Stimulated activated CD4-positive, alpha-beta T cell treated with anti-CD3 and anti-CD28 coated beads, TNF-alpha, amount 100 ng/mL, for 24 hours (primary cell): Measurements from ENCODE around the gene RBM23.
"Not testable (repeated sequence)": the region's sequence is repeated elsewhere in the genome, so short reads cannot be mapped to it uniquely, and the experiment has no call there.

Source experiments
- DNase-seq, 3 experiments: peaks; one replicate each; pipeline ENCODE4 v3.0.0-alpha.2; 2020; ENCODE audit warnings: low read depth in 3 of 3

RBM23 gene

DNA sequence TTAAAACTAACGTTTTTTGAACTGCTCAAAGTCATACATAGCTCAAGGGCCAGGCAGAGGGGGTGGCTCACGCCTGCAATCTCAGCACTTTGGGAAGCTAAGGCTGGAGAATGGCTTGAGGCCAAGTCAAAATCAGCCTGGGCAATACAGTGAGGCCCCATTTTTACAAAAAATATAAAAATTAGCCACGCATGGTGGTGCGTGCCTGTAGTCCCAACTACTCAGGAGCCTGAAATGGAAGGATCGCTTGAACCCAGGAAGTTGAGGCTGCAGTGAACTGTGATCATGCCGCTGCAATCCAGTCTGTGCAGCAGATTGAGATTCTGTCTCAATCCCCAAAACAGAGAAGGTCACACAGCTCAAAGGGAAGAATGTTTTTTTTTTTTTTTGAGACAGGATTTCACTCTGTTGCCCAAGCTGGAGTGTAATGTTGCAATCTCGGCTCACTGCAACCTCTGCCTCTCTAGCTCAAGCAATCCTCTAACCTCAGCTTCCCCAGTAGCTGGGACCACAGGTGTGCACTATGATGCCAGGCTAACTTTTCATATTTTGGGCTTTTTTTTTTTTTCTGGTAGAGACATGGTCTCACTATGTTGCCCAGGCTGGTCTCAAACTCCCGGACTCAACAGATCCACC is 2.9 kb downstream of the RBM23 start:
- DNase-seq = no peak

DNA sequence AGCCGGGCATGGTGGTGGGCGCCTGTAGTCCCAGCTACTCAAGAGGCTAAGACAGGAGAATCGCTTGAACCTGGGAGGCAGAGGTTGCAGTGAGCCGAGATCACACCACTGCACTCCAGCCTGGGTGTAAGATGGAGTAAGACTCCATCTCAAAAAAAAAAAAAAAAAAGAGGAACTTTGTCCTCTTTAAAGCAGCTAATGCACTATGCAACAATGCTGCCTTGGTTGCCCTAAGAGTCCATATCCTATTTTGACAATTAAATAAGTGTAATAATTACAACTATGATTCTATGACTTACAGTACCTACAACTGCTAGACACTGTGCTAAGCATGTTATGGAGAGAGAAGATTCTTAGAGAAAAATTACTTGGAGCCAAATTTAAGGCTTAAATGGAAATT is 4.1 kb downstream of the RBM23 start:
- not testable (repeated sequence) for DNase-seq

DNA sequence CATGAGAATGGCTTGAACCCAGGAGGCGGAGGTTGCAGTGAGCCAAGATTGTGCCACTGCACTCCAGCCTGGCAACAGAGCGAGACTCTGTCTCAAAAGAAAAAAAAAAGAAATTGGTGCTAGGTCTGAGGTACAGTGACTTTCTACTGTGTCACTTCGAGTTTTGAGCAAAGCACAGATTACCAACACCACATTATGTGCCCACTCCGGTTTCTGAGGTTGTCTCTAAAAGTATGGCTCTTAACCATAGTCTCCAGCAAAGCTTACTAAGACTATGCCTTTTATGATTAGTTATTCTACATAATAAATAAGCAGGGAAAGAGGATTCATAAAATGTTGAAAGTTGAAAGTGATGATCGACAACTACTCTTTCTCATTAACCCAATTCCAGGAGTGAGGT is 8.0 kb downstream of the RBM23 start:
- no peak for DNase-seq

DNA sequence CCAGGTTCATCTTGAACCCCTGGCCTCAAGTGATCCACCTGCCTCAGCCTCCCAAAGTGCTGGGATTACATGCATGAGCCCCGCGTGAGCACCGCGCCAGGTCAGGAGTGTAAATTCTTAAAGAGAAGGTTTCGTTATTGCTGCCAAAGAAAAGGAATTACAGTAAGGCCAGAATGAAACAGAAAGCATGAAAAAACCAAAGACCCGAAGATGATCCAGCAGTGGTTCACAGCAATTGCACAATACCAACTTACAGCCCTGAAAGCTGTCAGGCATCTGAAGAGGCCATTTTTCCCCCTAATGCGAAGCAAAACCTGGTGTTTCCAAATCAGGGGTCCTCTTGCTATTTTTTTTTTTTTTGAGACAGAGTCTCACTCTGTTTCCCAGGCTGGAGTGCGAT is 10.3 kb downstream of the RBM23 start:
- DNase-seq = no peak

DNA sequence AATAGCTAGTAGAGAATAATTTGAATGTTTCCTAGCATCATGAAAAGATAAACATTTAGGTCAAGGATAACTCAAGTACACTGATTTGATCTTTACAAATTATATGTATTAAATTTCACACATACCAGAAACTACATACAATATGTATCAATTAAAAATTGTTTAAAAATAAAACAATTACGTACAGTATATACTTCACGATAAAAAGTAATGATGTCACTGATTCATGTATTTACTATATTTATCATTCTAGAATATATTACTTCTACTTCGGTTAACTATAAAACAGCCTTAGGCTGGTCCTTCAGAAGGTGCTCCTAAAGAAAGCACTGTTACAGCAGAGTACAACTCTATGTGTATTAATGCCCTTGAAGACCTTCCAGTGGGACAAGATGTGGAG is 11.5 kb downstream of the RBM23 start:
- DNase-seq = no peak

DNA sequence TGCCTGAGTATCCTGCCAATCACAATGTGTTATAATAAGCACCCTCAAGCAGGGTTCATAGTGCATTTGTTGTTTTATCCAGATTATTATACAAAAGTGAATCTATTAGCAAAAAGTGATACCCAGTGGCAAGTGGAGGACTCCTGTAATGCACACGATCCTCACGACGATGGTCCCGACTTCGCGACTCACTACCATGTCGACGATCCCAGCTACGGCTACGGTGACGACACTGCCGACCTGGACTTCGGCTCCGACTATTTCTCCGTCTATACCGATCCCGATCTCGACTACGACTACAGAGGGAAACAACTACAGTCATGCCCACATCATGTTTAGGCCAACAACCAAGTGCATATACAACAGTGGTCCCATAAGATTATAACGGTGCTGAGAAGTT is 12.9 kb downstream of the RBM23 start:
- no peak for DNase-seq

DNA sequence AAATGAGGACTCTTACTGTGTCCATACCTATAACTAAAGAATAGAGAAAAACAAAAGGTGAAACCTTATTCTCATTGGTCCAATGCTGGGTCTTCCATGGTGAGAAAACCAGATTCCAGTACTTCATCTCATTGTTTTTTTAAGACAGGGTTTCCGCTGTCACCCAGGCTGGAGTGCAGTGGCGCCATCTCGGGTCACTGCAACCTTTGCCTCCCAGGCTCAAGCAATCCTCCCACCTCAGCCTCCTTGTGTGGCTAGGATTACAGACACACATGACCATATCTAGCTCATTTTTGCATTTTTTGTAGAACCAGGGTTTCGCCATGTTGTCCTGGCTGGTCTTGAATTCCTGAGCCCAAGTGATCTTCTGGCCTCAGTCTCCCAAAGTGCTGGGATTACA is 13.3 kb downstream of the RBM23 start:
- no peak for DNase-seq

DNA sequence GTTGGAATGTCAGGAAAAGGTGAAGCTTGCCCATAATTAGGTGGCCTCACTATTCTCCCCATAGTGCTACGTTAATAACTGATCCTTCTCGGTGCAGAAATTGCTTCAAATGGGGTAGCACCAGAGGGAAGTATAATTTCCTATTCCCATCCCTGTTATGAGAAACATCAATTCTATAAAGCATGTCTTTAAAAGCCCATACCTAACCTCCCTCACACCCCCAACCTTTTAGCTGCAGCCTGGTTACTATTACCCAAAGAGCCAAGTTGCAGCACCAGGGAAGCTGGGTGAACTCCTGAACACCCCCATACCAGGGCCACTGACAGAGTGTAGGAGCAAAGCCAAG is 15.2 kb downstream of the RBM23 start:
- no peak for DNase-seq

DNA sequence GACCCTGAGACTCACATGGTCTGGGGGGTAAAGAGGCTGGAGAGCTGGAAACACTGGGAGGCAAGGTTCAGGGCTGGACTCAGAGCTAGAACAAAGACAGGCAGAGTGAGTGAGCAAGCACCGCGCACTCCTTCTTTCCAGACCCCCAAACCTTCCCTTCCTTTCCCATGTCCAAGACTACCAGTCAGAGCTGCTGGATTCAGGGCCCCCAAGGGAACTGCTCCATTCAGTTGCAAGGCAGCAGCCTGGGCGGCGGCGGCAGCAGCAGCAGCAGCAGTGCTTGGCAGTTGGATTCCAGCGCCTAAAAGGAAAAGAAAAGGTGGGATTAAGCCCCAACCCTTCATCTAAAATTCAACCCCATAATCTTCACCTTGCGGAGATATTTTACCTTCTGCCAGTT is 17.1 kb downstream of the RBM23 start:
- DNase-seq = no peak

DNA sequence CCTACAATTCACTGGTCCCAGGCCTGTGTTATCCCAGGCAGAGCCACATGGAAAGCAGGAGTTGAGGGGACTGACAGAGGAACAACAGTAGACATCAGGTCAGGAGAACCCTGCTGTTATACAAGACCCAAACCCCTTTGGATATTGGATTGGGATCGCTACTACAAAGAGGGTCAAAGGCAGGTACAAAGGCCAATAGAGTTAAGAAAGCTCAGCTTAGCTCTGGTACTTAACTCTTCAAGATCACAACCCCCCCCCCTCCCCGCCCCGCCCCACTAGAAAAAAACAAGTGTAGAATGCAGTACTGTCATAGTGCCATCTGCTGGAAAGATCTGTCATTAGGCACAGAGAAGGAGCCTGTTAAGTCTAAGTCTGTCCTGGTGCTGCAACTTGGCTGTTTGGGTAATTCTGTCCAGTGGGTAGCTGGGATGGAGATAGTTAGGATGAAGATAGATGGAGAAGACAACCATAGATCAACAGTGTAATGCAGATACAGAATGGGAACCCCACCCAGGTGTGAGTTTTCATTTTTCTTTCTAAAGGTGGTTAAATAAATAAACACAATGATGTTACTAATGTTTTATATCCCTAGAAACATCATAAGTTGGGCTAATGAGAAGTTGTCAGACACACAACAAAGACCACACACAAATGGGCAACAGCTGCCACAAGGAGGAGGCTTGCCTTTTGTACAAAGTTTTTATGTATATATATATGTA is 18.7 kb downstream of the RBM23 start:
- peak in 1 of 3 experiments; percentile 38 for DNase-seq

DNA sequence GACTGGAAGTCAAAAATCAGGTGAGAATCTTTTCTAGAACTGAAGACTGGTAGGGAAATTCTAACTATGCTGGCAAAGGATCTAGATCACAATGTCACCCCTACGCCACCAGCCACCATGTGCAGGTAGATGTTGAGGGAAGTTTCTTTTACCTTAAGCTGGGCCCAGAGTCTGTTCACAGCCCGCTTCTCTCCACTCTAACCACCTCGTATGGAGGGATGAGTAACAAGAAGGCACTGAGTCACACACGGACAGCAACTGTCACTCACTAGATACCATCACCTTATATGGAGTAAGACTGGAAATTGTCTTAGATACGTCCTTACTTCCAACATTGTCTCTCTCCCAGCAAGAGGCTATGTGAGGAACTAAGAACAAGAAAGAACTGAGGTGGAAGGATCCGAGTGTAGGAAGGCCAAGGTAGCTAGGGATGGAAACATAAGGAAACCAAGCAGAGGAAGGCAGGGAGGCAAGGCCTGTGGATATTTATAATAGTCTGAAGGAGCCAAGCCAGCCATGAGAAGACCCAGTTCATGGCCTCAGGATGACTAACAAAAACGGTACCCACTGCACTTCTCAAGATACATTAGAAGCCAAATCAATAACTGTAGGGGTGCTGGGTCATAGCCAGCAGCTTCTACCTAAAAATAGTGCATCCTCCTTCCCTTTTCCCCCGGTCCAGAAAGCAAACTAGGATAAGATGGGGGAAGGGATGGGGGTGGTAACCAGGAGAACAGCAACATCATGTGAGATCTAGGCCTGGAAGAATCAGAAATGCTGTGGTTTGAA is 20.5 kb downstream of the RBM23 start:
- no peak for DNase-seq

DNA sequence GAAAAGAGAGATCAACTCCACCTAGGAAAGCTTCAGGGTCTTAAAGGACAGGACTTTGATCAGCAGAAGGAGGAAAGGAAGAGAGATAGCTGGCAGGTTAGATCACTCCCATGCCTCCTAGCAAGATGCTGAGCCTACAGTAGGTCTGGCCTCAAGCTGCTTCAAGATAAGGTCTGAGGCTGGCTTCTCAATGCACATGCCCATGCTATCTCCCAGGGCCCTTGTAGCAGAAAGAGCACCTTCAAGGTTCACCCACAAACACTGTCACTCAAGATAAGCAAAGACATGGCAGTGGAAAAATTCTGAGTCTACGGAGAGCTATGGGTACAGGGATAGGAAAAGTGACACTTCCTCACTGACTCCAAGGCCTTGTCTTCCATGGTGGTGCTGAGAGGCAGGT is 21.6 kb downstream of the RBM23 start:
- no peak for DNase-seq

DNA sequence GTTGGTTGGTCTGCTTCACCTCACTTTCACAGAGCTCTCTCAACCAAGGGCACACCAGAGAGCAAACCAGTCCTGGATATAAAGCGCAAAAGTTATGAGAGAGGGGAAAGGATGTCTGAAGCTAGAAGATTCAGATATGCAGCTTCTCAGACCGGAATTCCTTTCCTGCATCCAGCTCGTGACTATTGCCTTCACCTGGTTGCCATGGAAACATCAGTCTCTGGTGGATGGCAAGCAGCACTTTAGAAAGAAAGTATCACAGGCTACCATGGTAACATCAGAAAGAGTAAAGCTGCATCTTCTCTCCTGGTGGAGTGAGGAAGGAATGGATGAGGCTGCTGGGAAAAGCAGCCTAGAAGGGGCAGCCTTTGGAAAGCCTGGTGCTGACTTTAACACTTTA is 22.2 kb downstream of the RBM23 start:
- no peak for DNase-seq

DNA sequence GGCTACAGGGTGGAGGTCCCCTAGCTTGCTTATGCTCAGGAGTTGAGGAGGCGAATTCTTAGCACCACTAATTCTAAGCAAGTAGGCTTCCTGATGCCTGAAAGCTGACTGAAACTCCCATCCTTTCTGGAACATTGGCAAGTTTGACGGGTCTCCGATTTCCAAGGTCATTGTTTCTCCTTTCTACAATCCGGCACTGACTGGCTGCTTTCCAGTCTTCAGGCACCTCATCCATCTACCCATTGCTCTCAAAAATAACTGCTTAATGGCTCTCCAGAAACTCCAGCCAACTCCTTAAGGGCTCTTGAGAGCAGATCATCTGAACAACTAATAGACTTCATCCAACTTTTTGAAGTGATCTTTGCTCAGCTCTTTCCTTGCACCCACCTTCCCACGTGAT is 22.6 kb downstream of the RBM23 start:
- no peak for DNase-seq

DNA sequence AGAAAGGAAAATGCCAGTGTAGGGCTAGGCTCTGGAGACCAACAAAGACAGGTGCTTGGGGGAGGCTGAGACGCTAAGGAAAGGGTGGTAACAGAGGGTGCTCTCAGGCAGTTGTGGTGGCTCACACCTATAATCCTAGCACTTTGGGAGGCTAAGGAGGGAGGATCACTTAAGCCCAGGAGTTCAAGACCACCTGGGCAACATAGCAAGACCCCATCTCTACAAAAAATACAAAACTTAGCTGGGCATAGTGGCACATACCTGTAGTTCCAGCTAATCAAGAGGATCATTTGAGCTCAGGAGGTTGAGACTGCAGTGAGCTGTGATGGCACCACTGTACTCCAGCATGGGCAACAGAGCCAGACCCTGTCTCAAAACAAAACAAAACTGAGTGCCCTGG is 23.5 kb downstream of the RBM23 start:
- DNase-seq = no peak

DNA sequence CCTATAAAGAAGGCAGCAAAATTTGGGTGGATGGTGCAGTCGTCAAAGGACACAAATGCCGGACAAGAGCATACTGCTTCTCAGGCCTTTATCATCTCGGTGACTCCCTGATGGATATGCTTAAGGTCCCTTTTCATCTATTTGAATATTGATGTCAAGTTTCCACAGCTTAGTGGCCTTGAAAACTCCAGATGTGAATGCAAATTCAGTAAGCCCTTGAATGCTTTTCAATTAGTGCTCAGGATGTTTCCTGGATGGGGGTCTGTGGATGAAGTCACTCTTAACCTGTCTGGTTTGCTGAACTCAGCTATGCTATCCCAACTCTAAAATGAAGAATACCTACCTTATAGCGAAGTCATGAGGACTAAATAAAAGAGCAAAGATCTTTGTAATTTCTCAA is 25.2 kb downstream of the RBM23 start:
- DNase-seq = no peak

DNA sequence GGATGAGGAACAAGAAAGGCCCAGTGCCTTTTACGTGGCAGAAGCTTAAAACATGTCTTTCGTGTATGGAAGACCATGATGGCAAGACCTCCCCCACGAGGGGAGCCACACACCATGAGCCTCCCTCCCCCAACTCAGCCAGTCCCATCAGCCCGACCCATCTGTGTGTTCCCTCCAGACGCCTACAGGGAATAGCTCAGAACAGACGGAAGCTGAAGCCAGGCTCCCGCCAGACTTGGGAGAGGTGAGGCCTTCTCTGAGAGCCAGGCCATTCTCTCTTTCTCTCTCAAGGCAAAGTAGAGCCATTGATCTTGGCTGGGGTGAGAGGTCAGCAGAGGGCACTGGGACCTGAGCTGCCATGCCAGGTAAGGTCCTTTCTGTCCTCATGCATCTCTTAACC is 26.5 kb downstream of the RBM23 start:
- DNase-seq = no peak

DNA sequence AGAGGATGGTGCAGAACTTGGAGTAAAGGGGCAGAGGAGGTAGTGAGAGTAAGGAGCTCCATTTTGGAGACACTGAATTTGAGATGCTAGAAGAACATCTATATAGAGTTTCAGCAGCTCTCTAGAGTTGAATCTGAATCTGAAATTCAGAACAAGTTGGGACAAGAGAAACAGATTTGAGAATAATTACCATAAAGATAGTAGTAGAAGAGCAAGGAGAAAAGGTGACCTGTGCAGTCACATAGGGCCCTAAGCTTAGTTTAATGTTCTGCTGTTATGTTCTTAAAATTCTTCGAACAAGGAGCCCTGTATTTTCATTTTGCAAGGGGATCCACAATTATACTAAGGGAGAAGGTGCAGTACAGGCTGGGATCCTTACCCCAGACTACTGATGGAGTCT is 28.5 kb downstream of the RBM23 start:
- no peak for DNase-seq

DNA sequence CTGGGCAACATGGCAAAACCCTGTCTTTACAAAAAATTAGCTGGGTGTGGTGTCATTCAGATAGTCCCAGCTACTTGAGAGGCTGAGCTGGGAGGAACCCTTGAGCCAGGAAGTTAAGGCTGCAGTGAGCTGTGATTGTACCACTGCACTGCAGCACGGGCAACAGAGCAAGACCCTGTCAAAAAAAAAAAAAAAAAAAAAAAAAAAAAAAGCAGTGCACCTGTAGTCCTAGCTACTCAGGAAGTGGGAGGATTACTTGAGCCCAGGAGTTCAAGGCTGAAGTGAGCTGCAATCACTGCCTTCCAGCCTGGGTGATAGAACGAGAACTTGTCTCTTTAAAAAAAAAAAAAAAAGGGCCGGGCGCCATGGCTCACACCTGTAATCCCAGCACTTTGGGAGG is 30.3 kb downstream of the RBM23 start:
- DNase-seq = no peak

DNA sequence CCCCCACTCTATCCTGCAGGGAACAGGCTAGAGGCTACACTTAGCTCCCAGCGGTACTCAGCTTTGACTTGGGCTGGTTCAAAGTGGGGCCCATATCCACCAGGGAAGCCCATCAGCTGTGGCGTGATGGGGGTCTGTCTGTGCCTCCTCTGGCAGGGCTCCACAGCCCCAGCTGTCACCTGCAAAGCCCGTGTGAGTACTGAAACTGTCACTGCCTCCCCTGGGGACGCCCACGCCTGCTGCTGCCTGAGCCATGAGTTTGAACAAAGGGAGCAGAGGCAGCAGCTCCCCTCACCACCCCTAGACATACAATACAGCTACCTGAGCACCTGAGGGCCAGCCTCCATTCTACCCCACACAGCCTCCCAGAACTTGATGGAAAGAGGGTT is 31.0 kb downstream of the RBM23 start:
- peak in 1 of 3 experiments; percentile 53 for DNase-seq

DNA sequence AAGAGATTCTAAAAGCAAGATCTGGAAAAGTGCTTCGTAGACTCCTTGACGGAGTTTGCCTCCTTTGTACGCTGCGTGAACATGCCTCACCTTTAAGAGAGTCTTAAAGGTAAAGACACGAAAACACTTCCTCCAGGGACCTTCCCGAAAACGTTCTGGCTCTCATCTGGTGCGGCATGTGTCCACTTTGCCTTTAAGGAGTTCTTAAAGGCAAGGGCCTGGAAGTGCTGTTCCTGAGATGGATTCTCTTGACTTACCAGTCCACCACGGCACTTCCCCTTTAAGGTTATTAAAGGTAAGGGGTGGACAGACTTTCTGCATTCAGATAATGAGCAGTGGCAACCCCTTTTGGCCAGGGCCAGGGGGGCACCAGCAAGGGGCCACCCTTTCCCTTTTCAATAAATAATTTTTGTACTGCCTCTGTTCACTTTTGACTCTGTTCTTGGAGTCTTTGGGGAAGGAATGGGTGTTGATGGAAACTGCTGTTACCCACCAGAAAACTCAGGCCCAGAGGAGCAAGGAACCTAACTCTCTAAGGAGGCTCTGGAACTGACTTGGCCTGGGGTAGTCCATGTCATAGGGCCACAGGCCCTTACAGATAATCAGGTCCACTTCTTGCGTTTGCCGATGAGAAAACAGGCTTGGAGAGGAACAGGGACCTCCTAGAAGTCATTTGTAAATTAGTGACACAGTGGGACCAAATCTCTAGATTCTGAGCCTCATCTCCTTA is 31.5 kb downstream of the RBM23 start:
- DNase-seq = no peak

DNA sequence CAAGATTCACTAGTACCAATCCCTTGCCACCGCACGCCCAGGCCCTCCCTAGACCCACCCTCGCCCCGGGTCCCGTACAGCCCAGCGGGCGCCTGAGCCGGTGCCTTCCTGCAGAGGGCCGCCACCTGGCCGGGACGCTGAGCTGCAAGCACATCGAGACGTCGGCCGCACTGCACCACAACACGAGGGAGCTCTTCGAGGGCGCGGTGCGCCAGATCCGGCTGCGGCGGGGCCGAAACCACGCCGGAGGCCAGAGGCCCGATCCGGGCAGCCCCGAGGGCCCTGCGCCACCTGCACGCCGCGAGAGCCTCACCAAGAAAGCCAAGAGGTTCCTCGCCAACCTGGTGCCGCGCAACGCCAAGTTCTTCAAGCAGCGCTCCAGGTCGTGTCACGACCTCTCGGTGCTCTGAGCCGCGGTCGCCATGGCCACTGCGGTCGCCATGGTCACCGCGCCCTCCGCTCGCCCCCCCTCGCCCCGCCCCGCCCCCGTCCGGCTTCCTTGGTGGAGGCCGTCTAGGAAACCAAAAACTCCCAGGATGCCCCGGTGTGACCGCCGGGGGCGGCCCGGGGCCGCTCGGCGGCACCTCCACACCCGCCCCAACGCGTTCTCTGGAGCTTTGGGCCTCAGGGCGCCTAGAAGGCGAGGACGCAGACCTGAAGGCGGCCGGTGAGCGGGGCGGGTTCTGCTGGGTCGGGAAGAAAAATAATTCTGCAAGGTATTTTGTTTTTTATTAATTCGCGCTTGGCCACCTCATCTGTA is 32.3 kb downstream of the RBM23 start:
- peak in 2 of 3 experiments; percentile 41 to 72 for DNase-seq
